C4-2B (cell line): Measurements from ENCODE around the gene TUBB2B.

ENCODE experiments used
- H3K27ac ChIP-seq: fragments of 450-650 bp; 2 replicates; pipeline ENCODE4 v1.5.1; 2017
- CTCF ChIP-seq: fragments of 450-650 bp; conservative IDR thresholded peaks from 2 replicates; pipeline ENCODE4 v1.5.1; 2017; ENCODE audit warnings: mild to moderate bottlenecking
- ZFX ChIP-seq: fragments of 450-650 bp; IDR thresholded peaks from 2 replicates; pipeline ENCODE4 v1.6.1; 2017

The TUBB2B gene

GRCh38 chr6:3231247-3232016, 4.0 kb upstream of the TUBB2B start:
- TF ChIP-seq CTCF (no peak), ZFX (no peak)
- no peak overlapping the region for H3K27ac ChIP-seq

DNA sequence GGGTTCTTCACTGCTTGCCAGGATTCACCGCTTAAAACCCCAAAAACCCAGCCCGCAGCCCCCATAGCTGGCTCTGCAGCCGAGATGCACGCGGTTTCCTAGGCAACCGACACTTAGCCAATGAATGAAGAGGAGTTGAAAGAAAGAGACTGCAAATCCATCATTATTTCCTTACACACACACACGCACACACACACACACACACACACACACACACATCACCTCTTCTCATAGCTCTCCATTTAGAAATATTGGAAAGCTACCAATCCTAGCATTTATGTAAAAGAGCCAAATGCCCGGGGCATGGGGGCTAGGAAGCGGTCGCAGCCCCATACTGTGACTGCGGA, 3.4 kb upstream of the TUBB2B start:
- no peak overlapping the region for H3K27ac ChIP-seq
- TF ChIP-seq ZFX (no peak), CTCF (no peak)

DNA sequence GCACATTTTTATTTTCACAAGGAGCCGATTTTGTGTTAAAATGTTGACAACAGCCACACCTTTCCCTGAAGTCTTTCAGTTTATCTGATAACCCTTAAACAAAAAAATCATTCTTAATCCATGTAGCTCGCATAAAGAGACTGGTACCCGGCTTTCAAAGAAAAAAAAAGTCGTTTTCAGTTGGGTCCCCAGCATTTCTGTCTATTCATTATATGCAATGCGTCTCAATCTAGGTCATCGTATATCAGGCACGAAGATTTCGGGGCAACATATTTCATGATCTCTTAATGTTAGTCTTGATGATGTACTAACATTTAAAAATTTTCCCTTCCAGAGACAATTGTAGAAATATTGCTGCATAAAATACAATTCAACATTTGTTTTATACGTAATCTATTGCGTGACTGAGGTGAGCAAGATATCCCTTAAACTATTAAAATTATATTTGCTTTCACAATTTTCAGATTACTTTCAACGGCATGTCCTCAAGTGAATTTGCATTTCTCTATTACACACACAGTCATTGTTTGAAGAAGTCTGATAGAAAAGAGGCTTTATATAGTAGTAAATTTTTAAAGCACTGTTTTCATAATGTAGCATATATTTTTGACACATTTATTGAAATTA, 2.9 kb upstream of the TUBB2B start:
- TF ChIP-seq CTCF: no peak
- TF ChIP-seq ZFX: no peak
- no peak overlapping the region for H3K27ac ChIP-seq

DNA sequence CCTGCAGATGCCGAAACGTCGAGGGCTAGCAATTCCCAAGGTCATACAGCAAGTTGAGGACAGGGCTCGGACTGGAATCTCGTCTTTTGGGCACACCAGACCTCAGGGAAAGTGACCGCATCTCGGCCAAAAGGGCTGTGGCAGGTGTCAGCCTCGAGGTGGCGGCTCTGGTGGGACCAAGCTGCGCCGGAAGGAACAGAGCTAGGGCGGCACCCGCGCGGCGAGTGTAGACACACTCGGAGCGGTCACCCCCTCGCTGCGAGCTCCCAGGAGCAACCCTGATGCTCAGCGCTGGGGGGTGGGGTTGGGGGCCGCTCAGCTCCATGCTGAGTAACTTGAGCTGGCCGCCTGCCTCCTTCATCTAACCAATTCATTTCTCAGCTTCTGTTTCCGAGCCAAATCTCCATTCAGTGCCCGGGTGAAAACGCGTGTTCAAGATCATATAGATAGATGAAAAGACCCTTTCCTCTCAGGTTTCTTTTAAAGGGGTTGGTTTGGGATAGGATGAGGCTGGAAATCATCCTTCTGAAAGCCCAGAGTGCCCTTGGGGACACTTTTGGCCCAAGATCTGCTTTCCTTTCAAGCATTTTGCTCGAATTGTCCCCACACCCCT, 2.2 kb upstream of the TUBB2B start:
- TF ChIP-seq ZFX (no peak), CTCF (no peak)

GRCh38 chr6:3228771-3229565, 1.5 kb upstream of the TUBB2B start:
- no peak overlapping the region for H3K27ac ChIP-seq
- TF ChIP-seq CTCF (no peak), ZFX (no peak)

More for the DNA sequence above, 2.2 kb upstream of the TUBB2B start:
- no peak overlapping the region for H3K27ac ChIP-seq

GRCh38 chr6:3228046-3228671, 706 bp upstream of the TUBB2B start:
- TF ChIP-seq ZFX (no peak), CTCF (no peak)
- no peak overlapping the region for H3K27ac ChIP-seq
